Pulmonary artery endothelial cell (primary cell): Measurements from ENCODE around the gene TMEM150C. TPM values are rescaled to one million over a fixed set of nuclear protein-coding genes. Genes with fewer than 3 reads are reported as not detected.

Experiments used
- DNase-seq: peaks from one replicate; pipeline ENCODE4 v3.0.0-alpha.2; 2011; ENCODE audit warnings: low read depth, low spot score
- total RNA-seq: library from RNA; depleted of rRNA; stranded (reverse); fragments of >200 nt; gene quantifications from 2 replicates; pipeline ENCODE4 v1.2.3, GENCODE V29; 2014

The TMEM150C gene
- 4.4 and 6.9 TPM in 2 replicates for total RNA-seq

DNA sequence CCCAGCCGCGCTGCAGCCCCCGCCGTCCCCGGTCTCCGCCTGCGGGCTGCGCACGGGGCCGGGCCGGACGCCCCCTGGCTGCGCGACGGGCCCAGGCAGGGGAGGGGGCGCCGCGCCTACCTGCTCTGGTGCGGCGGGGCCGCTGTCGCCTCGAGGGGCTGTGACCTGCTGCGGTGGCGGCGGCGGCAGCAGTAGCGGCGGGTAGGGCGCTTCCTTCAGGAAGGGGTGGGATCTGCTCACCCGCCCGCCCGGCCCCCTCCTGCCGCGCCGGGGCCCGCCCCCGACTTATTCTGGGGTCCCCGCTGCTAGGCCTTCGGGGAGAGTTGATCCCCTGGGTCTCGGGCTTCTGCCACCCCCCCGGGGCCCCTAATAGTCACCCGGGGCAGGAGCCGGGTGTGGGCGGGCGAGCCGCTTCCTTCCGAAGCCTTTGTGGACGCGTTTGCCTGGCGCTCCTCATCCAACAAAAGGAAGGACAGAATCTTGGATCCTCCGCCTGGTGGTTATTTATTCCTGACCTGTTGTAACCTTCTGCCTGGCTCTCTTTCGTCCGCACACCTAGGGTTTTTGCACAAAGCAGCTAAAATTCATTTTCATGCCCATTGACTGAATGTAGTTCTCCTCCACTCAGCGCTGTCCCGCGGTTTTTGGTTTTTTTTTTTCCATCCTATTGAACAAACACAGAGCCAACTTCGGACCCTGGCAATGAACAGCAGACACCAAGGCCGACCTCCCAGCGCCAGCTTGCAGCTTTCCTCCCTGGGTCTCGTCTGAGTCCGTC lies at the start of gene TMEM150C:
Gene TMEM150C (minus strand): TSS at position 203 of the 778 bp plus-strand sequence. CDS start 57,331 bp downstream, outside the sequence.
- DNase-seq, result no peak

GRCh38 chr4:82611527-82611926 lies 49.7 kb upstream of the TMEM150C start:
- DNase-seq, result no peak

DNA sequence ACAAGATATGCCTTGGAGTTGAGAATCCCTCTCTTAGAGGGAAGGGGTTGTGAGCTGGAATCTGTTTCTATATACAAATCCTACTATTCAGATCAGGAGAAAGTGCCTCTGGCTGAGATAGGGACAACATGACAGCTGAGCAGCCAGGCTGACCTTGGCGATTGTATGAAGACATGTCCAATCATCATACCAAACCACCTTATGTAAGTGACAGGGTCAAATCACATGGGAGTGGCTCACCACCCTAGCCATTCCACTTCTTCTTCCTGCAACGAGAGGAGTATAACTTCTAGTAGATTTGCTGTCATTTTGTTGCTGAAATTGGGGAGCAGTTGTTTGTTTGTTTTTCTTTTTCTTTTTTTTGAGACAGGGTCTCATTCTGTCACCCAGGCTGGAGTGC lies 48.3 kb upstream of the TMEM150C start:
- no peak for DNase-seq

DNA sequence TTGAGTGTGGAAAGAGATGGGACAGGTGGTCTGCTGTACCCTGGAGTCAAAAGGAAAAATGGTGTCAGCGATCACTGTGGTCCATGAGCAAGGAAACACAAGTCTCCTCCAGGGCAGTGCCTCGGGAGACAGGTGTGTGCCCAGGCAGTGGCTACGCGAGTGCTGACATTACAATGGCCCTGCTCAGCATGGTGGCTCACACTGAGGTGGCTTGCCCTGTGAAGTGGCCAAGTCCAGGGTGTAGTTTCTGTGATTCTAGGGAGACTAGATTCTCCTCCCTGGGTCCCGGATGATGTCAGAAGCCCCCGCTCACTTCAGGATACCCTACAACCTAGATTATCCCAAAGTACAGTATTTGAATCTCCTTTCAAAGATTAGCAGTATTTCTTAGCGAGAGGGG lies 44.8 kb upstream of the TMEM150C start:
- DNase-seq, result no peak

DNA sequence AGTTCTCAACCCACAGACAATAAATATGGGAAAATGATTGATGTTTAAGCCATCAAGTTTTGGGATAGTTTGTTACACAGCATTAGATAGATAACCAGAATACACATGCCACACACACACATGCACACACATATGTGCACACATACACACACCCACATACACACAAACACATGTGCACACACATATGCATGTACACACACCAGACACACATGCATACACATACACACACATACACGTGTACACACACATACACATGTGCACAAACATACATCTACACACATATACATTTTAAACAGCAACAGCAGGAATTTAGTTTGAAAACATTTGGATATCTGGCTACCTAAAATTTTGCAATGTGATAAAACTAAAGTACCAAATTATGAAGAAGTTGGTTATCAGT lies 42.7 kb upstream of the TMEM150C start:
- DNase-seq, result no peak

DNA sequence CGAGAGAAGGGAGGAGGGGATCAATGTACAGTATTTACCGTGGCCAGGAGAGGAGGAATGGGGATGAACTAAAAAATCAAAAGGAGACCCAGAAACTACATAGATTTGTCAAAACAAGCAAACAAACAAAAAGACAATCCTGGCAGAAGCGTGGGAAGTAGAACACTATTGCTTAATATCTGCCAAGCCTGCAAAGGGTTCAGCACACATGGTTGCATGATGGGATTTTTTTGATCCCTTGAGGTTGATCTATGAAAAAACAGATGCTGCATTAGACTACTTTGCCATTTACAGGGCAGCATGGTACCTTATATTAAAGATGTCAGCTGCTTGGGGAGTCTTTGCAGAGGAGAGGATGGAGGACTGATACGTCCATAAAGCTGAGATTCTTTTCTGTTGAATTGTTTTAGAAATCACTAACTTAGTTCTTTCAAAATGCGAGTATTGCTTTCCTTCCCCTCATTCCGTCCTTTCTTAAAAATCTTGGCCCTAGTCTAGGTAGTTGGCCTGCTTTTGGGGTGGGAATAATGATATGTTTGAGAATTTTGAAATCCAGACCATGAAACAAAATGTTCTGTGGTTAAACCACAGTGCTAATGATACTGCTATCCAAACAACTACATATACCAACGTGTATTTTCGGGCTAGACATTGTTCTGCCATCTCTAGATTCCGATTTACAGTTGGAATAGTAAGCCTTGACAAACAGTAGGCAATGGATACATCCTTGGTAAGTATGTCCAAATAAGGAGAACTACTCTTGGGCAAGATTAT lies 39.6 kb upstream of the TMEM150C start:
- DNase-seq, result no peak

DNA sequence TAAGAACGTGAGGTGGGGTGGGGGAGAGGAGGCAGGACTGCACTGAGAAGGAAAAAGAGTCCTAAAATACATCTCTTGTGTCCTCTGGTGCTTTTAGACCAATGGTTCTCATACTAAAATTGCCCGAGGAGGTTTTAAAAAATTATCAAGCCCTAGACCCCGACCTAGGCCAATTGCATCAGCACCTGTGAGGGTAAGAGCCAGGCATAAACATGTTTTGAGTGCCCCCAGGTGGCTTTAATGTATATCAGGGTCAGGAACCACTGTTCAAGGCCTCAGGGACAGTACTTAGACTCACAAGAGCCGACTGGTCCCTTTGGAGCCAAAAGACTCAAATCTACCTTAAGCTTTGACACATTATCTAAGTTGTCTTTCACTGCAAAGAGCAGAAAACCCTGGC lies 37.5 kb upstream of the TMEM150C start:
- DNase-seq, result no peak

DNA sequence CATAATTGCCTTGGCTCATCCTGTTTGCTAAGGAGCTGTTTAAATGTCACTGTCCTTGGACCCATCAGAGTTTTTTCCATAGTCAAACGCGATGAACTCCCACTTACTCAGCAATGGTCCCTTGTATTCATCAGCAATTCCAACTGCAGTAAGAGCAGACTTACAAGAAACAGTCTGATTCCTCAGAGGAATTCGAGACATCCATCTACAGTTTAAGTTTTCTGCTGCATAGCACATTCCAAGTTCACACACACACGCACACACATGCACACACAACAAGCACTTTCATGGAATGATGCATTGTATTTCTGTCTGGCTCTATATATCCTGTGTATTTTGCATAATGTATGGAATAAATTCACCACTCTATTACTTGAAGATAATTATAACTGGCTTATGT lies 32.7 kb upstream of the TMEM150C start:
- DNase-seq, result no peak

GRCh38 chr4:82593411-82593810 lies 31.6 kb upstream of the TMEM150C start:
- DNase-seq, result no peak

DNA sequence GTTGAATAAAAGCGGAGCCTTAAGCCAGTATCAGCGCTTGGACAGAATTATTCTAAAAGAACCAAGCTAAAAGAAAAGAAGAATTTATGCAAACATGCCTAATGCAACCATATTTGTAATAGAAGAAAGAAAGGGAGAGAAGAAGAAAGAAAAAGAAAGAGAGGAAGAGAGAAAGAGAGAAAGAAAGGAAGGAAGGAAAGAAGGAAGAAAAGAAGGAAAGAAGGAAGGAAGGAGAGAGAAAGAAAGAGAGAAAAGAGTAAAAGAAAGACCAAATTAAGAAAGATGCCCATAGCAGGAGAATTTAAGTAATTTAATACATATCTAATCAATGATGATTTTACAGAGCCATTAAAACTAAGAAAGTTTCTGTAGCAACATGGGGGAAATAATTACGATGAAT lies 30.9 kb upstream of the TMEM150C start:
- no peak for DNase-seq

GRCh38 chr4:82591592-82591991 lies 29.8 kb upstream of the TMEM150C start:
- no peak for DNase-seq

DNA sequence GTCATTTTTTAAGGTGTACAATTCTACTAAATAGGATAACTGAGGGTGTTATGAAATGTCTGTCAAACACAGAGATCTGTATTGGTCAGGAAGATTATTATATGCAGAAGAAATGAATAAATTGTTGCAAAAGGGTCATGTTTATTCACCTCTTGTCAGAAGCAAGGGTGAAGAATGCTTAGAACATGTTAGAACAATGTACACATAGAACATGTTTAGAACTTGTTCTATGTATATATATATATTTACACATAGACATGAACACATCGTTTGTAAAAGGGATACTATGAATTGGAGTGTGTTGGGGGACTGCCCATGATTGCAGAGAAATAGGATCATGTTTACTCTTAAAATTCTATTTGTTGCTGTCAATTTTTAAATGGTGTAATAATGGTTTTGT lies 28.0 kb upstream of the TMEM150C start:
- no peak for DNase-seq

DNA sequence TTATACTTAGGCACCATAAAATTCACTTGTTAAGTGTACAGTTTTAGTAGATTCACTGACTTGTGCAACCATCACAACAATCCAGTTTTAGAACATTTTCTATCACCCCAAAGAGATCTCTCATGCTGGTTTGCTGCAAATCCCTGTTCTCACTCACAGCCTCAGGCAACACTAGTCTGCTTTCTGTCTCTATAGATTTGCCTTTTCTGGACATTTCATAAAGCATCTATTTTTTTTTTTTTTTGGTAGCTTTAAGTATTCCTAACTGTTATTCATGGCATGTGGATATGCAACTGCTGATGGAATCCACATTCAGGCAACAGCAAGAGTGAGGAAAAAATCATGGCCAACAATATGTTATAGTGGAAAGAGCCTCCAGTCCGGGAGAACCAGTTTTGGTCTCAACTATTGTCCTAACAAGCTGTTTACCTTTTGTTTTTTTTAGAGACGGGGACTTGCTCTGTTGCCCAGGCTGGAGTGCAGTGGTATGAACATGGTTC lies 27.0 kb upstream of the TMEM150C start:
- no peak for DNase-seq

- no peak for DNase-seq
These were observed 26.2 kb upstream of the TMEM150C start for GRCh38 chr4:82587826-82588540.

DNA sequence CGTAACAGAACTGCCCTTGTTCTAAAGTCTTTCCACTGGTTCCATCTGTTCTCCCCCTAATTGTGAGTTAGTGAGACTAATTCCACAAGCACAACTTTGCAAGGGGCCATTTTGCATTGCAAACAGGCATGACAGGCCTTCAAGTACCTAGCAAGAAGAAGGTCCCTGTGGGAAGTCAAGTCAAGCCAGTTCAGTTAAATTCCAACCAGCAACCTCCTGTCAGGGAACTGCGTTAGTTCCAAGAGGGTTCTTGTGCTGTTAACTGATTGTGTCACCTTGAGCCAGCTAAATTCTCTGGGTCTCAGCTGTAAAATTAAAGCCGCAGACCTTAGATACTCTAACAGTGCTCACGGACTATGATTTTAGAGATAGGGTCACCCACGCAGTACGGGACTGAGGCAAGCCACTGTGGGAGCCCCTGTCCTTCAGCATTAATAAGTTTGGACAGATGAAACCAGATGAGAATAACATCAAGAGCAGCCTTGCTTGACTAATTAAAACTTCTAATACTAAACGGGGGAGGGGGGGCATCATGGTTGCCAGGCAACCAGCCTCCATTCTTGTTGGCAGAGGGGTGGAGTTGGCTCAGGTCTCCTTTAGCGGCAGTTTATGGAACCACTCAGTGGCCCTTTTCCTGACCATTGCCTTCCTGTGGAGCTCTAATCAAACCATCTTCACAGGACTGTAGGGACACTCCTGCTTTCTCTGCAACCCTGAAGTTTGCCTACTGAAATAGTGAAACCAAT lies 24.1 kb upstream of the TMEM150C start:
- DNase-seq, result no peak

- DNase-seq, result no peak
These were observed 23.1 kb upstream of the TMEM150C start for GRCh38 chr4:82584931-82585330.

DNA sequence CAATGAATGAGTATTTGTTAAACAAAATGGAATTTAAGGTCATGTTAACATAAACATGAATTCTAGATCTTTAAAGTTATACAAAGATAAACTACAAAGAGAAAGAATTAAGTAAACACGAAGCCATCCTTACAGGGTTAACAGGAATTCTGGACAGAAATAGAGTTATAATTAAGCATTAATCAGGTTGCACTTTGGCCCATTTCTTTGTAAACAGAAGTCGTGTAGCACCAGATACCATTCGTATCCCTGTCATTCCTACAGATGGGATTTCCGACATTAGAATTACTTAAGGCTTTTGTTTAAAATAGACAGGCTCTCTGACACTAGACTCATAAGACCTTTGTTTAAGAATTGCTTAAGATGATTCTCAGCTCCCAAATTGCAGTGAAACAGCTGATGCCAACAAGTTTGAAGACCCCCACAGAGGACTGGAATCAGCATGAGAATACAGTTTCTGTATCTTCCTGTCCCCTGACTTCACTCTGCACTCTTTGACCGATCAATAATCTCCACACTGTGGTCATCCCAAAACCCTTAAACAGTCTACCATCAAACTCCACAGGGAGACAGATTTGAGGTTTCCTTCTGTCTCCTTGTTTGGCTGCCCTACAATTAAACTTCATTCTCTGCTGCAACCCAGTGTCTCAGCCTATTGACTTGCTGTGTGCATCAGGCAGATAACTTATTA lies 22.3 kb upstream of the TMEM150C start:
- DNase-seq, result no peak

DNA sequence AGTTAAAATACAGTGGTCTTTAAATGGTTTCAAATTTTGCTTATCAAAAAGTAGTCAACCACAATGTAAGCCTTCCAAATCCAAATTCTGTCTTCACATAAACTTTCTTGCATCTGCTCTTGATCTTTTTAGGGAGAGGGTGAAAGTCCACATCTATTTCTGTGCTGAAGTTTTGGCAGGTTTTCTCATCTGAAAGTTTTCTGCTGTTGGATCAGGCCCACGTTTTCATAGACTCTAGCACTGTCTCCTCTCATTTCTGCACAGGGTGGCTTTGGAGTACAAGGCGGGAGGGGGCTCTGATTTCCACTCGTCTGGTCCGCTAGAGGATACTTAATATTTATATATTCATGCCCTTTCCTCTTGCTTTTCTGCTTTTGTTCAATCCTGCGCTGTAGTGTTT lies 18.1 kb upstream of the TMEM150C start:
- DNase-seq, result no peak

GRCh38 chr4:82578935-82579334 lies 17.1 kb upstream of the TMEM150C start:
- DNase-seq, result no peak

GRCh38 chr4:82577451-82577850 lies 15.7 kb upstream of the TMEM150C start:
- no peak for DNase-seq

DNA sequence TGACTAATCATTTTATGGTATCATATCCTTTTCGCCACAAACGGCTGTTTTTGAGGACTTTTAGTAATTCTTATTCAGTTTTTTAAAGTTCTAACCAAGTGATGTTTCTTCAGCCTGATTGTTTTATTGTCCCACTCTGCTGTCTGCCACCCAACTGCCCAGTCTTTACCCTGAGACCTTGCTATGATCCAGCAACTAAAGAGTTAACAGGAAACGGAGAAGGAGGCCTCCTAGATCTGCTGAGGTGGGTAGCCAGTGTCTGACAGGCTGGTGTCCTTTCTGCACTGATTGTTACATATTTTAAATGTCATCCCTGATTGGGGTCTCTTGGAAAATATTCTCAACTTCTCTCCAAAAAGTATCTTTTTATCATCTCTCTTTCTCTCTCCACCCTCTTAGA lies 7.9 kb upstream of the TMEM150C start:
- DNase-seq, result no peak
